B cell (primary cell): ENCODE results near the gene LMAN1L. TPM values are rescaled to one million over a fixed set of nuclear protein-coding genes. Genes with fewer than 3 reads are reported as not detected.

Experiments used
- ATAC-seq: fragments of 200-7000 bp; cut with Tn5 transposase; one replicate; pipeline ENCODE4 v1.10.0; 2021; ENCODE audit warnings: low read depth, mild to moderate bottlenecking, moderate number of reproducible peaks, moderate library complexity
- CTCF ChIA-PET: fragments of 350-600 bp; sonication (Branson Sonifier 250); formaldehyde crosslinking; loops from one replicate; lab custom pipeline; 2021; ENCODE audit warnings: antibody characterized with exemption, inconsistent platforms; lab: Charles Lee
- POLR2A ChIA-PET: fragments of 350-600 bp; sonication (Branson Sonifier 250); formaldehyde crosslinking; loops from one replicate; lab custom pipeline; 2021; ENCODE audit warnings: antibody characterized with exemption; lab: Charles Lee
- DNase-seq: peaks from one replicate; pipeline ENCODE4 v3.0.0; 2013
- H2AFZ ChIP-seq: 2 replicates; pipeline ENCODE4 v1.6.1; 2012; ENCODE audit warnings: mild to moderate bottlenecking, low read depth, low read length; ENCODE audit not compliant: insufficient read depth, poor library complexity, severe bottlenecking
- H3K27ac ChIP-seq, 2 donors: 1 replicate in 1 of 2; 2 replicates in 1 of 2; pipeline ENCODE4 v1.5.1; 2012 to 2013; ENCODE audit warnings: low read length in 2 of 2, mild to moderate bottlenecking in 2 of 2, moderate library complexity in 1 of 2
- H3K27me3 ChIP-seq, 4 experiments: fragments of 200-600 bp in 1 of 4; sonication (generic) in 1 of 4; replicated peaks in 1 of 4; 1 replicate in 2 of 4; 2 replicates in 2 of 4; pipeline versions ENCODE4 v1.6.1 to v1.7.0; 2013 to 2016; ENCODE audit warnings: low read length in 3 of 4, mild to moderate bottlenecking in 2 of 4, mixed read lengths in 1 of 4, moderate library complexity in 1 of 4; ENCODE audit not compliant: insufficient read depth in 4 of 4, control insufficient read depth in 3 of 4; ENCODE audit errors: control extremely low read depth in 1 of 4
- H3K36me3 ChIP-seq, 2 experiments: replicated peaks in 1 of 2; 1 replicate in 1 of 2; 2 replicates in 1 of 2; pipeline versions ENCODE4 v1.6.1 to v1.7.1; 2013; ENCODE audit warnings: low read length in 1 of 2; ENCODE audit not compliant: insufficient read depth in 2 of 2, control insufficient read depth in 1 of 2; ENCODE audit errors: control extremely low read depth in 1 of 2, extremely low read depth in 1 of 2
- H3K4me1 ChIP-seq, 2 donors: fragments of 200-600 bp in 1 of 2; sonication (generic) in 1 of 2; 1 replicate in 1 of 2; 2 replicates in 1 of 2; pipeline versions ENCODE4 v1.5.1 to v1.6.1; 2013 to 2017; ENCODE audit warnings: low read length in 2 of 2; ENCODE audit not compliant: control insufficient read depth in 2 of 2, insufficient read depth in 2 of 2
- H3K4me2 ChIP-seq: replicated peaks from 2 replicates; pipeline ENCODE3; 2012; ENCODE audit warnings: mild to moderate bottlenecking, low read depth, low read length; ENCODE audit not compliant: poor library complexity, severe bottlenecking
- H3K4me3 ChIP-seq, 5 experiments: fragments of 200-600 bp in 1 of 5; sonication (generic) in 1 of 5; 1 replicate in 3 of 5; 2 replicates in 2 of 5; pipeline versions ENCODE4 v1.5.1 to v1.7.0; 2011 to 2016; ENCODE audit warnings: low read length in 4 of 5, mild to moderate bottlenecking in 4 of 5, low read depth in 2 of 5, control low read depth in 1 of 5, moderate library complexity in 1 of 5; ENCODE audit not compliant: insufficient read depth in 1 of 5; ENCODE audit errors: control extremely low read depth in 1 of 5, extremely low read depth in 1 of 5
- H3K79me2 ChIP-seq: fragments of 200-600 bp; sonication (generic); one replicate; pipeline ENCODE4 v1.6.0; 2016; ENCODE audit warnings: low read length; ENCODE audit not compliant: control insufficient read depth, insufficient read depth
- H3K9ac ChIP-seq: fragments of 200-600 bp; sonication (generic); 2 replicates; pipeline ENCODE4 v1.6.1; 2017; ENCODE audit warnings: mild to moderate bottlenecking, low read length, moderate library complexity
- H3K9me3 ChIP-seq, 3 donors: one replicate each; pipeline versions ENCODE4 v1.6.1 to v1.7.1; 2013; ENCODE audit warnings: low read length in 2 of 3; ENCODE audit not compliant: control insufficient read depth in 2 of 3, insufficient read depth in 1 of 3; ENCODE audit errors: control extremely low read depth in 1 of 3
- H4K20me1 ChIP-seq: 2 replicates; pipeline ENCODE4 v1.6.0; 2012; ENCODE audit warnings: mild to moderate bottlenecking, low read length; ENCODE audit not compliant: insufficient read depth, control insufficient read depth, poor library complexity, severe bottlenecking
- H3K27ac Mint-ChIP-seq: one replicate; pipeline ENCODE4 v1.8.0; 2021; ENCODE audit warnings: mixed read lengths
- H3K27me3 Mint-ChIP-seq: one replicate; pipeline ENCODE4 v1.8.0; 2021; ENCODE audit warnings: mixed read lengths
- H3K4me1 Mint-ChIP-seq: one replicate; pipeline ENCODE4 v1.8.0; 2021; ENCODE audit warnings: mixed read lengths
- H3K4me3 Mint-ChIP-seq: one replicate; pipeline ENCODE4 v1.8.0; 2021; ENCODE audit warnings: mixed read lengths
- H3K9me3 Mint-ChIP-seq: one replicate; pipeline ENCODE4 v1.8.0; 2022; ENCODE audit warnings: mixed read lengths; ENCODE audit not compliant: insufficient read depth
- CTCF ChIP-seq: fragments of 200-600 bp; IDR thresholded peaks from one replicate; pipeline ENCODE4 v1.8.0; 2022; ENCODE audit warnings: antibody characterized with exemption, mild to moderate bottlenecking
- EZH2 ChIP-seq: IDR thresholded peaks from 2 replicates; pipeline ENCODE4 v1.6.1; 2012; ENCODE audit warnings: borderline replicate concordance, low read depth, mild to moderate bottlenecking, moderate library complexity, low read length; ENCODE audit not compliant: insufficient read depth, poor library complexity, severe bottlenecking
- WGBS: methylation state at CpG from one replicate; pipeline ENCODE4 v1.1.5; 2013; ENCODE audit warnings: missing lambda C conversion rate; ENCODE audit not compliant: insufficient coverage; 5-methylcytosine and 5-hydroxymethylcytosine counted together
- intact Hi-C: fragments of 100-400 bp; cut with micrococcal nuclease; formaldehyde crosslinking; loops from one replicate; pipeline ENCODE4 v1.10.0; 2022
- polyA plus RNA-seq: library from polyadenylated mRNA; depleted of rRNA; stranded (reverse); fragments of >200 nt; gene quantifications from 2 replicates; pipeline ENCODE4 v1.2.3, GENCODE V29; 2012
- total RNA-seq, 2 donors: library from RNA; stranded (reverse); fragments of 120-200 nt in 1 of 2; gene quantifications; 1 replicate in 1 of 2; 2 replicates in 1 of 2; pipeline versions ENCODE4 v1.2.3 to v1.2.4, GENCODE V29; 2013 to 2022

Gene LMAN1L
- total and polyA plus RNA-seq, 2 donors (not counting 1 experiment from before 2014, with no cell fraction given): 0.60 to 1.1 TPM

GRCh38 chr15:74842581-74843444 lies 30.2 kb downstream of the LMAN1L start, which contains the start of gene ULK3:
ULK3 (minus strand) TSS chr15:74843156; CDS start chr15:74843105, 51 bp downstream.
- CTCF ChIA-PET: interaction anchor here (0.5 to 10.2 kb wide), 15 partner anchors 11 to 226 kb away, joined by 3 to 98 read pairs (median 5); partner anchors contain the start of gene MPI
- ATAC-seq (peak; percentile 95), DNase-seq (peak; percentile 95)
- peak within 1 kb of the TSS; percentile 91 for H3K4me3 Mint-ChIP-seq
- H2AFZ ChIP-seq: peak within 1 kb of the TSS; percentile 95
- H3K4me2 ChIP-seq: peak within 1 kb of the TSS; percentile 88
- no peaks in the 10 kb centered on the region for H3K27me3 Mint-ChIP-seq
- peak within 1 kb of the TSS; percentile 78 to 81 for H3K27ac ChIP-seq
- H3K9me3 ChIP-seq: no peaks in the 10 kb centered on the region
- H3K4me1 Mint-ChIP-seq: peaks cover 43% of the 10 kb centered on the region
- H3K9ac ChIP-seq: peak within 1 kb of the TSS; percentile 80
- POLR2A ChIA-PET: interaction anchor here (0.7 to 1.8 kb wide), 6 partner anchors 14 to 96 kb away, joined by 3 to 10 read pairs (median 4); no protein-coding TSS in a partner anchor
- TF ChIP-seq EZH2: no peak
- TF ChIP-seq CTCF: peak; percentile 80
- peak within 1 kb of the TSS; percentile 92 for H3K27ac Mint-ChIP-seq
- H3K27me3 ChIP-seq: no peaks in the 10 kb centered on the region
- peaks cover 26 to 40% of the 10 kb centered on the region in 2 donors for H3K4me1 ChIP-seq
- peaks cover 7% of the 10 kb centered on the region for H3K79me2 ChIP-seq
- H3K9me3 Mint-ChIP-seq: no peaks in the 10 kb centered on the region
- intact Hi-C loops: loop anchor here (1.0 to 5.0 kb wide), 8 partner anchors 30 to 229 kb away; partner anchors contain the start of genes FAM219B and SCAMP2
- WGBS: under 1% methylated on average over 84 of the region's 84 CpGs
- no peaks in the 10 kb centered on the region for H4K20me1 ChIP-seq
- peak within 1 kb of the TSS; percentile 65 to 88 (median 72) for H3K4me3 ChIP-seq
- peaks cover 0 to 21% of the 10 kb centered on the region in 2 experiments for H3K36me3 ChIP-seq
